HFFc6 (cell line): Measurements from ENCODE around the gene DLK1. TPM values are rescaled to one million over a fixed set of nuclear protein-coding genes. Genes with fewer than 3 reads are reported as not detected.

Source experiments
- DNase-seq: peaks from one replicate; pipeline ENCODE4 v3.0.0-alpha.2; 2018
- H3K27ac Mint-ChIP-seq: 2 replicates; pipeline ENCODE4 v1.8.0; 2020; ENCODE audit warnings: mild to moderate bottlenecking, mixed read lengths
- H3K27me3 Mint-ChIP-seq: 2 replicates; pipeline ENCODE4 v1.8.0; 2021; ENCODE audit warnings: mild to moderate bottlenecking, moderate library complexity, mixed read lengths; ENCODE audit not compliant: insufficient read depth
- H3K36me3 Mint-ChIP-seq: 2 replicates; pipeline ENCODE4 v1.8.0; 2021; ENCODE audit warnings: low read depth, mixed read lengths
- H3K4me1 Mint-ChIP-seq: 2 replicates; pipeline ENCODE4 v1.8.0; 2020; ENCODE audit warnings: low read depth, mixed read lengths
- H3K4me3 Mint-ChIP-seq: 2 replicates; pipeline ENCODE4 v1.8.0; 2020; ENCODE audit warnings: mild to moderate bottlenecking, moderate library complexity, mixed read lengths
- H3K9me3 Mint-ChIP-seq: 2 replicates; pipeline ENCODE4 v1.8.0; 2020; ENCODE audit warnings: mild to moderate bottlenecking, mixed read lengths
- total RNA-seq, 6 experiments: library from RNA; stranded (reverse); fragmentation: NEBNext Ultra II Directional; extraction: Animal tissue kit (Norgen Biotek cat#: 25700); gene quantifications; 2 replicates in 1 of 6; 3 replicates in 5 of 6; pipeline ENCODE4 v1.2.3, GENCODE V29; 2021
- TF ChIP-seq, protein P1 (sequence below): fragments of 200-600 bp; sonication (generic); IDR thresholded peaks from 2 replicates; pipeline ENCODE4 v1.5.0; 2021; ENCODE audit warnings: antibody characterized with exemption, mild to moderate bottlenecking

Gene DLK1
- total RNA-seq, 6 experiments from 2014 or later = not detected

DNA sequence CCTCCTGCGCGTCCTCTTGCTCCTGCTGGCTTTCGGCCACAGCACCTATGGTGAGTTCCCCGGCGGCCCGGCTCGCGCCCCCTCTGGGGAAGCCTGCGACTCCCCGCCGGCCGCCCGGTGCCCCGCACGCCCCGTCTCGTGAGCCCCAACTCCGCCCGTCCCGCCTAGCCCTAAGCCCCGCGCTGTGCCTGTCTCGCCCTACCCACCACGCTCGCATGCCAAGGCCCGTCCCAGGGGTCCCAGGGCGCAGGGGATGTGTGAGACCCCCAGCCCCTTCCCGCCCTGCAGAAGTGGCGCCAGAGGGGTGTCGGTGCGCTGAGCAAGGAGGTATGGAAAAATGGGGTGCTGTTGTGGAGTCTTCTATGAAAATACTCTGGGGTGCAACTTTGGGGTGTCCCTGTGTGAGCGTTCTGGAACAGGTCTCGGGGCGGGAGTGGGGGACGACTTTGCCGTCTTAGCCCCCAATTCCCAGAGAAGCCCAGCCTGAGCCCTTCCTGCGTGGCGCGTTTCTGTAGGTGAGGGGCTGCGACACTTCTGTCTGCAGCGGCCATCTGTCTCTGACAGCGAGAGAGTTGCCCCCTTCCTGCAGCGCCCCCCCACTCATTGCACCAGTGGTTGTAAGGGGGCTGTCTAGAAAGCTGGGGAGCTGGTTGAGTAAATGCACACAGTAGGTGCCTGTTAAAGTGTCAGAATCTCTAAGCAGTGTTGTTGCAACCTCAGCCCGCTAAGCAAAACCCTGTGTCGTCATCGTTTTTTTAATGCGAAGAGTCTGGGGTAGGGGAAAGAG, 587 bp downstream of the DLK1 start:
- H3K9me3 Mint-ChIP-seq = no peaks in the 10 kb centered on the region
- 0 out of 2 replicates have a peak, but pooled peaks cover 4% of the 10 kb centered on the region for H3K36me3 Mint-ChIP-seq
- H3K4me3 Mint-ChIP-seq = no peak overlapping the region
- peaks cover 63% of the 10 kb centered on the region for H3K27me3 Mint-ChIP-seq
- 0 out of 2 replicates have a peak, but pooled peaks cover 4% of the 10 kb centered on the region for H3K4me1 Mint-ChIP-seq
- TF ChIP-seq, protein P1, sequence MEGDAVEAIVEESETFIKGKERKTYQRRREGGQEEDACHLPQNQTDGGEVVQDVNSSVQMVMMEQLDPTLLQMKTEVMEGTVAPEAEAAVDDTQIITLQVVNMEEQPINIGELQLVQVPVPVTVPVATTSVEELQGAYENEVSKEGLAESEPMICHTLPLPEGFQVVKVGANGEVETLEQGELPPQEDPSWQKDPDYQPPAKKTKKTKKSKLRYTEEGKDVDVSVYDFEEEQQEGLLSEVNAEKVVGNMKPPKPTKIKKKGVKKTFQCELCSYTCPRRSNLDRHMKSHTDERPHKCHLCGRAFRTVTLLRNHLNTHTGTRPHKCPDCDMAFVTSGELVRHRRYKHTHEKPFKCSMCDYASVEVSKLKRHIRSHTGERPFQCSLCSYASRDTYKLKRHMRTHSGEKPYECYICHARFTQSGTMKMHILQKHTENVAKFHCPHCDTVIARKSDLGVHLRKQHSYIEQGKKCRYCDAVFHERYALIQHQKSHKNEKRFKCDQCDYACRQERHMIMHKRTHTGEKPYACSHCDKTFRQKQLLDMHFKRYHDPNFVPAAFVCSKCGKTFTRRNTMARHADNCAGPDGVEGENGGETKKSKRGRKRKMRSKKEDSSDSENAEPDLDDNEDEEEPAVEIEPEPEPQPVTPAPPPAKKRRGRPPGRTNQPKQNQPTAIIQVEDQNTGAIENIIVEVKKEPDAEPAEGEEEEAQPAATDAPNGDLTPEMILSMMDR = no peak
- no peak for DNase-seq
- no peak overlapping the region for H3K27ac Mint-ChIP-seq

GRCh38 chr14:100727873-100728240, 1.2 kb downstream of the DLK1 start:
- Mint-ChIP-seq H3K4me1 (0 out of 2 replicates have a peak, but pooled peaks cover 4% of the 10 kb centered on the region), H3K27ac (no peak overlapping the region), H3K27me3 (peaks cover 66% of the 10 kb centered on the region), H3K4me3 (no peak overlapping the region), H3K9me3 (no peaks in the 10 kb centered on the region), H3K36me3 (0 out of 2 replicates have a peak, but pooled peaks cover 4% of the 10 kb centered on the region)
- TF ChIP-seq, protein P1 = no peak
- DNase-seq = no peak

DNA sequence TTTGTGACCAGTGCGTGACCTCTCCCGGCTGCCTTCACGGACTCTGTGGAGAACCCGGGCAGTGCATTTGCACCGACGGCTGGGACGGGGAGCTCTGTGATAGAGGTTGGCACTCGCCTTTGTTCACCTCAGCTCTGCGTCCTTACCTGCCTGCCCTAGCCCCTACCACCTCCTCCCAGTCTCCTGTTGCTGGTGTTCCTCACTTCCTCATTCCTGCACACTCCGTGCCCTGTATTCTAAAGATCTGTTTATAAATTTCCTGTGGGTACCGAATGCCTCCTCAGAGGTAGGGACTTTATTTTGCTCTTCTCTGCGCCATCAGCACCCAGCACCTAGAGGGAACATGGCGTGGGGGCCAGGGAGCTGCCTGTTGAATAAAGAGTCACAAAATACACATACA, 2.3 kb downstream of the DLK1 start:
- TF ChIP-seq, protein P1 = no peak

DNA sequence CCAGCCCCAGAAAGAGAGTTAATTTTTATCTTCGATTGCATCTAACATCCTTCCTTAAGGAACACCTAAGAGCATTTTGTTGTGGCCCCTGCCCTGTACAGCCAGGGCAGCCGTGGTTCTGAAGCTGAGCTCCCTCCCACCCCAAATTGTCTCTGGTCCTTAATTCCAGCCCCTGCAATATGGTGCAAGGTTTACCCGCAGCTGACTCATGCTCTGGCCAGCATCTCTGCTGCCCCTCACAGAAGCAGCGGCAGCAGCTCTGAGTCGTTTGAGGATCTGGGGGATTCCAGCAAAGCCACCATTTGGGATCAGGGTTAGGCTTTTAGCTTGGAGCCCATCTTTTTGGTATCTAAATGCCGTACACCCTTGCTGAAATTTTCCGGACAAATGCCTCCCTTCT, 3.3 kb downstream of the DLK1 start:
- H3K36me3 Mint-ChIP-seq = 0 out of 2 replicates have a peak, but pooled peaks cover 4% of the 10 kb centered on the region
- no peak overlapping the region for H3K27ac Mint-ChIP-seq
- DNase-seq = no peak
- 0 out of 2 replicates have a peak, but pooled peaks cover 4% of the 10 kb centered on the region for H3K4me1 Mint-ChIP-seq
- TF ChIP-seq, protein P1 = no peak
- H3K9me3 Mint-ChIP-seq = no peaks in the 10 kb centered on the region
- H3K27me3 Mint-ChIP-seq = peaks cover 60% of the 10 kb centered on the region
- no peak overlapping the region for H3K4me3 Mint-ChIP-seq

More for the DNA sequence above, 2.3 kb downstream of the DLK1 start:
- DNase-seq = no peak
- Mint-ChIP-seq H3K27ac (no peak overlapping the region), H3K4me3 (no peak overlapping the region), H3K27me3 (peaks cover 60% of the 10 kb centered on the region), H3K36me3 (0 out of 2 replicates have a peak, but pooled peaks cover 4% of the 10 kb centered on the region), H3K4me1 (0 out of 2 replicates have a peak, but pooled peaks cover 4% of the 10 kb centered on the region), H3K9me3 (no peaks in the 10 kb centered on the region)

DNA sequence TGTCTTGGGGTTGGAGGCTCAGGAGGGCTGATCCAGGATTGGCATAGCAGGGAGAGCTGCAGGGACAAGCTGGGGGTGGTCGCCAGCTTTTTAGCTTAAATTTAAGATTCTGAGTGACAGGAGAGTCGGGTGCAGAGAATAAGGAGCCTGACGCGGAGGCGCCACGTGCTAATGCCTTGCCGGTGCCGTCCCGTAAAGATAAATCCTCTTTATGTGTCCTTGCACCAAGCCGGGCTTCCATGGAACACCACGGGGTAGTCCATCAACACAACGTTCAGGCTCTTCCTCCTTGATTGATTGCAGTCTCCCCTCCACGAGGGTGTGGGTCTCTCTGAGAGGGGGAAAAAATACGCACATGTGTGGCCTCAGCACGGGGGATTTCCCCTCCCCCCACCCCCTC, 3.9 kb downstream of the DLK1 start:
- no peaks in the 10 kb centered on the region for H3K9me3 Mint-ChIP-seq
- H3K4me3 Mint-ChIP-seq = no peak overlapping the region
- H3K27me3 Mint-ChIP-seq = peaks cover 56% of the 10 kb centered on the region
- no peak for DNase-seq
- 0 out of 2 replicates have a peak, but pooled peaks cover 4% of the 10 kb centered on the region for H3K36me3 Mint-ChIP-seq
- H3K4me1 Mint-ChIP-seq = 0 out of 2 replicates have a peak, but pooled peaks cover 4% of the 10 kb centered on the region
- H3K27ac Mint-ChIP-seq = no peak overlapping the region
- TF ChIP-seq, protein P1 = no peak
